ENCODE results near the gene SLC35F3. TPM values are rescaled to one million over a fixed set of nuclear protein-coding genes. Genes with fewer than 3 reads are reported as not detected.
"Not testable (repeated sequence)": the region's sequence is repeated elsewhere in the genome, so short reads cannot be mapped to it uniquely, and the experiment has no call there.

SLC35F3 gene
- total RNA-seq, 6 experiments from 2014 or later: 0.26 to 0.58 (median 0.46) TPM

GRCh38 chr1:234176000-234176399 lies 271.5 kb downstream of the SLC35F3 start:
- Mint-ChIP-seq H3K9me3 (peaks cover 24% of the 10 kb centered on the region), H3K27ac (no peak overlapping the region), H3K4me1 (ENCODE audit: low read depth) (no peaks in the 10 kb centered on the region), H3K27me3 (ENCODE audit: insufficient read depth) (peaks cover 6% of the 10 kb centered on the region), H3K4me3 (no peak overlapping the region), H3K36me3 (ENCODE audit: low read depth) (no peaks in the 10 kb centered on the region)
- no peak for TF ChIP-seq CTCF (IDR thresholded peaks at IDR 0.05)
- DNase-seq: no peak

- H3K36me3 Mint-ChIP-seq (ENCODE audit: low read depth); H3K27me3 Mint-ChIP-seq (ENCODE audit: insufficient read depth); H3K27ac Mint-ChIP-seq; DNase-seq; H3K4me3 Mint-ChIP-seq; H3K4me1 Mint-ChIP-seq (ENCODE audit: low read depth): not testable (repeated sequence)
- H3K9me3 Mint-ChIP-seq: peaks cover 24% of the 10 kb centered on the region
Measured at GRCh38 chr1:234176847-234177246, 272.4 kb downstream of the SLC35F3 start.

- Mint-ChIP-seq H3K4me1 (ENCODE audit: low read depth) (no peaks in the 10 kb centered on the region), H3K27ac (no peak overlapping the region), H3K4me3 (no peak overlapping the region), H3K9me3 (peaks cover 23% of the 10 kb centered on the region), H3K27me3 (ENCODE audit: insufficient read depth) (no peaks in the 10 kb centered on the region), H3K36me3 (ENCODE audit: low read depth) (0 out of 2 replicates have a peak, but pooled peaks cover 8% of the 10 kb centered on the region)
- no peak for TF ChIP-seq CTCF (IDR thresholded peaks at IDR 0.05)
- no peak for DNase-seq
Measured at GRCh38 chr1:234185438-234185837, 281.0 kb downstream of the SLC35F3 start.

- Mint-ChIP-seq H3K36me3 (ENCODE audit: low read depth) (0 out of 2 replicates have a peak, but pooled peaks cover 8% of the 10 kb centered on the region), H3K9me3 (peaks cover 26% of the 10 kb centered on the region), H3K4me3 (no peak overlapping the region), H3K4me1 (ENCODE audit: low read depth) (no peaks in the 10 kb centered on the region), H3K27ac (no peak overlapping the region), H3K27me3 (ENCODE audit: insufficient read depth) (no peaks in the 10 kb centered on the region)
- no peak for TF ChIP-seq CTCF (IDR thresholded peaks at IDR 0.05)
- no peak for DNase-seq
Measured at GRCh38 chr1:234186037-234186688, 281.7 kb downstream of the SLC35F3 start.

- DNase-seq: no peak
- Mint-ChIP-seq H3K9me3 (peaks cover 41% of the 10 kb centered on the region), H3K27me3 (ENCODE audit: insufficient read depth) (no peaks in the 10 kb centered on the region), H3K4me3 (no peak overlapping the region), H3K36me3 (ENCODE audit: low read depth) (0 out of 2 replicates have a peak, but pooled peaks cover 8% of the 10 kb centered on the region), H3K4me1 (ENCODE audit: low read depth) (no peaks in the 10 kb centered on the region), H3K27ac (no peak overlapping the region)
- TF ChIP-seq CTCF (IDR thresholded peaks at IDR 0.05): no peak
Measured at GRCh38 chr1:234188454-234188792, 283.9 kb downstream of the SLC35F3 start.

GRCh38 chr1:234197839-234198238 lies 293.4 kb downstream of the SLC35F3 start:
- no peaks in the 10 kb centered on the region for H3K4me1 Mint-ChIP-seq (ENCODE audit: low read depth)
- no peak overlapping the region for H3K27ac Mint-ChIP-seq
- DNase-seq: no peak
- H3K27me3 Mint-ChIP-seq (ENCODE audit: insufficient read depth): peaks cover 1% of the 10 kb centered on the region
- H3K9me3 Mint-ChIP-seq: peaks cover 25% of the 10 kb centered on the region
- H3K4me3 Mint-ChIP-seq: no peak overlapping the region
- H3K36me3 Mint-ChIP-seq (ENCODE audit: low read depth): no peaks in the 10 kb centered on the region
- no peak for TF ChIP-seq CTCF (IDR thresholded peaks at IDR 0.05)
